Posterior cingulate gyrus (tissue), 11 donors: ENCODE results near the gene TTLL11.

ENCODE experiments used
- DNase-seq, 10 donors: peaks; one replicate each; pipeline versions ENCODE4 v3.0.0 to v3.0.0-alpha.2; 2020 to 2021; ENCODE audit warnings: mixed read lengths in 3 of 10
- intact Hi-C: fragments of 100-400 bp; cut with DNase I; formaldehyde crosslinking; loops from one replicate; pipeline ENCODE4 v1.15.1; 2023

TTLL11 gene

GRCh38 chr9:121851641-121852091 lies 241.4 kb downstream of the TTLL11 start:
- intact Hi-C loops, result no loop called here
- DNase-seq, result no peak

- intact Hi-C loops, result no loop called here
- DNase-seq, result no peak
These were observed 242.7 kb downstream of the TTLL11 start for GRCh38 chr9:121850366-121850765.

GRCh38 chr9:121849554-121849953 lies 243.6 kb downstream of the TTLL11 start:
- intact Hi-C loops, result no loop called here
- no peak for DNase-seq

- intact Hi-C loops, result no loop called here
These were observed 248.5 kb downstream of the TTLL11 start for GRCh38 chr9:121844562-121844961.

GRCh38 chr9:121844098-121844497 lies 249.0 kb downstream of the TTLL11 start:
- intact Hi-C loops, result no loop called here

More at GRCh38 chr9:121844562-121844961, 248.5 kb downstream of the TTLL11 start:
- no peak for DNase-seq

GRCh38 chr9:121842612-121842978 lies 250.5 kb downstream of the TTLL11 start:
- intact Hi-C loops, result no loop called here
- DNase-seq, result no peak

More at GRCh38 chr9:121844098-121844497, 249.0 kb downstream of the TTLL11 start:
- DNase-seq, result no peak

- DNase-seq, result no peak
- intact Hi-C loops, result no loop called here
These were observed 251.1 kb downstream of the TTLL11 start for GRCh38 chr9:121841771-121842611.

GRCh38 chr9:121840838-121841760 lies 252.0 kb downstream of the TTLL11 start:
- peak in 3 of 10 donors; percentile 30 to 87 (median 80) for DNase-seq
- intact Hi-C loops, result no loop called here

GRCh38 chr9:121839726-121840500 lies 253.2 kb downstream of the TTLL11 start:
- no peak for DNase-seq
- intact Hi-C loops, result loop anchor here (10.0 kb wide), 1 partner anchor 65 kb away; no protein-coding TSS in a partner anchor

- DNase-seq, result no peak
- intact Hi-C loops, result loop anchor here (10.0 kb wide), 1 partner anchor 66 kb away; no protein-coding TSS in a partner anchor
These were observed 254.1 kb downstream of the TTLL11 start for GRCh38 chr9:121838746-121839669.

- DNase-seq, result peak in 8 of 10 donors; percentile 47 to 93 (median 61)
- intact Hi-C loops, result loop anchor here (10.0 kb wide), 1 partner anchor 67 kb away; no protein-coding TSS in a partner anchor
These were observed 255.8 kb downstream of the TTLL11 start for GRCh38 chr9:121837113-121837961.

- no peak for DNase-seq
- intact Hi-C loops, result loop anchor here (10.0 kb wide), 1 partner anchor 68 kb away; no protein-coding TSS in a partner anchor
These were observed 256.7 kb downstream of the TTLL11 start for GRCh38 chr9:121836366-121836885.

GRCh38 chr9:121835587-121836365 lies 257.3 kb downstream of the TTLL11 start:
- intact Hi-C loops, result loop anchor here (10.0 kb wide), 1 partner anchor 69 kb away; no protein-coding TSS in a partner anchor
- no peak for DNase-seq

GRCh38 chr9:121833061-121833460 lies 260.0 kb downstream of the TTLL11 start:
- DNase-seq, result no peak
- intact Hi-C loops, result loop anchor here (10.0 kb wide), 1 partner anchor 72 kb away; no protein-coding TSS in a partner anchor

GRCh38 chr9:121831869-121832268 lies 261.2 kb downstream of the TTLL11 start:
- intact Hi-C loops, result loop anchor here (10.0 kb wide), 1 partner anchor 73 kb away; no protein-coding TSS in a partner anchor
- DNase-seq, result no peak

- intact Hi-C loops, result loop anchor here (10.0 kb wide), 1 partner anchor 74 kb away; no protein-coding TSS in a partner anchor
- DNase-seq, result peak in 1 of 10 donors; percentile 81
These were observed 262.5 kb downstream of the TTLL11 start for GRCh38 chr9:121830441-121831140.
